GM13977 (cell line): ENCODE results near the gene UGT1A5.
A peak's percentile ranks its signal among the peaks of the same experiment; 100 is the strongest.

Source experiments
- DNase-seq: peaks from one replicate; pipeline ENCODE4 v3.0.0; 2012; ENCODE audit warnings: low spot score
- in situ Hi-C: fragments of 300-500 bp; cut with MboI; formaldehyde crosslinking; loops from one replicate; pipeline ENCODE4 v1.12.0; 2022; ENCODE audit warnings: low sequenced_read_pairs, low pct_unique_long_range_greater_than_20kb, mixed read lengths, inconsistent platforms; ENCODE audit not compliant: unreplicated experiment
- TF ChIP-seq, protein P1 (sequence below): IDR thresholded peaks from 2 replicates; pipeline ENCODE4 v1.5.1; 2012; ENCODE audit warnings: mild to moderate bottlenecking, control low read depth; ENCODE audit not compliant: insufficient read depth; ENCODE audit errors: extremely low read depth, missing control alignments

Gene UGT1A5

DNA sequence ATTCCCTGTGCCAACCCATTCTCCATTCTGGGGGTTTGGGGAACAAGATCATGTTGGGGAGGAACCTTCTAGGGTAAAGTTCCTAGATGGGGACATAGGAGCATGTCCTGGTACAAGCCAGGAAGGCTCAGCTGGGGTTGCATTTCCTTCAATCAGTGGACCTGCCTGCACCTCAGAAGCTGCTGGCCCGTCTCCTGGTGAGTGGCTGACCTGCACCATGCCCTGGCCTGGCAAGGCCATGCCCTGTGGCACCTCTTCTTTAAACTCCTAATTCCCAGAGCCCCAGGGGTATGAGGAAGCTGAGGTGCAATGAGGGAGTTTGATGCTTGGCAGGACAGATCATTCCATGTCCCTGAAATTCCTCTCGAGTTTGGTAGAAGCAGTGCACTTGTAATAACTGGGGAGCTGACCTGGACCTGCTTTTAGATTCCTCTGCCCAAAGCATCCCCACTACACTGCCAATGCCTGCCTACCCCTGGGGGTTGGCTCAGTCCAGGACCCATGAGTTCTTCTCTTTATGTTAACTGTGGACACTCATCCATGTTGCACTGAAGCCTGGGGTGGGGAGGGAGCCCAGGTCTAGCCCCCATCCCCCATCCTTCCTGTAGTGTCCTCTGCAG lies 90.7 kb downstream of the UGT1A5 start:
- in situ Hi-C loops: no loop called here
- no peak for DNase-seq

DNA sequence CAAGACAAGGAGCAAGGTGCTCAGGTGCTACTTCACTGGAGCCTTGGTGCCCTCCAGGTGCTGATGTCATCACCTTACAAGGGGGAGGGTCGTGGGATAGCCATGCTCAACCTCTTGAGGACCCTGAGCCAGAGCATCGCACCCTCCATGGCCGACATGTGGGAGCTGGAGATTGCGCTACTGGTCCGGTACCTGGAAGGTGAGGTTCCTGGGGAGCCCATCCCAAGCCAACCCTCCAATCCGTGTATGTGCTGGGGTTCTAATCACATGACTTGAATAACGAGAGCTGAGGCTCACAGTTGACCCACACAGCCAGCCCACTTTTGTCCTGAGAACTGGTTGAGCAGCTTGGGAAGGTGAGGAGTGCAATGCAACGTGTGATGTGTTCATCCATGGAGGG lies 91.3 kb downstream of the UGT1A5 start:
- in situ Hi-C loops: no loop called here
- TF ChIP-seq, protein P1, sequence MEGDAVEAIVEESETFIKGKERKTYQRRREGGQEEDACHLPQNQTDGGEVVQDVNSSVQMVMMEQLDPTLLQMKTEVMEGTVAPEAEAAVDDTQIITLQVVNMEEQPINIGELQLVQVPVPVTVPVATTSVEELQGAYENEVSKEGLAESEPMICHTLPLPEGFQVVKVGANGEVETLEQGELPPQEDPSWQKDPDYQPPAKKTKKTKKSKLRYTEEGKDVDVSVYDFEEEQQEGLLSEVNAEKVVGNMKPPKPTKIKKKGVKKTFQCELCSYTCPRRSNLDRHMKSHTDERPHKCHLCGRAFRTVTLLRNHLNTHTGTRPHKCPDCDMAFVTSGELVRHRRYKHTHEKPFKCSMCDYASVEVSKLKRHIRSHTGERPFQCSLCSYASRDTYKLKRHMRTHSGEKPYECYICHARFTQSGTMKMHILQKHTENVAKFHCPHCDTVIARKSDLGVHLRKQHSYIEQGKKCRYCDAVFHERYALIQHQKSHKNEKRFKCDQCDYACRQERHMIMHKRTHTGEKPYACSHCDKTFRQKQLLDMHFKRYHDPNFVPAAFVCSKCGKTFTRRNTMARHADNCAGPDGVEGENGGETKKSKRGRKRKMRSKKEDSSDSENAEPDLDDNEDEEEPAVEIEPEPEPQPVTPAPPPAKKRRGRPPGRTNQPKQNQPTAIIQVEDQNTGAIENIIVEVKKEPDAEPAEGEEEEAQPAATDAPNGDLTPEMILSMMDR: no peak
- DNase-seq: no peak

More for the DNA sequence above, 90.7 kb downstream of the UGT1A5 start:
- TF ChIP-seq, protein P1: no peak

DNA sequence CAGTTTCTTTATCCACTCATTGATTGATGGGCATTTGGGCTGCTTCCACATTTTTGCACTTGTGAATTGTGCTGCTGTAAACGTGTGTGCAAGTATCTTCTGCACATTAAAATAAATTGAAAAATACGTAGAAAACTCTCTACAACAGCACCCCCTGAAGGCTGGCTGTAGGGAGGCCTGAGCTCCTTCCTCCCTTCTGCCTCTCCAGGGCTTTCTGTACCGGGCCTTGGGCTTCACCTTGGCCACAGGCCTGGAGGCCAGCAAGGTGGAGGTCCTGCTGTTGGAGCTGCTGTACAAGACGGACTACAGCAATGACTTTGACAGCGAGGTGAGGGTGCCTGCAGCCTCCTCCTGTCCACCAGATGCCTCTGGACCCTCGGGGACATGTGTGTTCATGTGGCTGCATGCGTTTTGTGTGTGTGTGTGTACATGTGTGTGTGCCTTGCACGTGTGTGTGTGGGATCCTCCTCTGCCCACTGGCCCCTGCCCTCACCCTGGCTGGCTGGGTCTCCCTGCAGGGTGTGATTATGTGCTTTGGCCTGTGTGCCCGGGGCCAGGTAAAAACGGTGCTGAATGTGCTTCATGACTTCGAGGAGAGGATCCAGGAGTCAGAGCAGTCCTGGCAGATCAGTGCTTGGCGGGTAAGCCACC lies 94.6 kb downstream of the UGT1A5 start:
- DNase-seq: no peak
- in situ Hi-C loops: no loop called here
- TF ChIP-seq, protein P1: peak; percentile 5

DNA sequence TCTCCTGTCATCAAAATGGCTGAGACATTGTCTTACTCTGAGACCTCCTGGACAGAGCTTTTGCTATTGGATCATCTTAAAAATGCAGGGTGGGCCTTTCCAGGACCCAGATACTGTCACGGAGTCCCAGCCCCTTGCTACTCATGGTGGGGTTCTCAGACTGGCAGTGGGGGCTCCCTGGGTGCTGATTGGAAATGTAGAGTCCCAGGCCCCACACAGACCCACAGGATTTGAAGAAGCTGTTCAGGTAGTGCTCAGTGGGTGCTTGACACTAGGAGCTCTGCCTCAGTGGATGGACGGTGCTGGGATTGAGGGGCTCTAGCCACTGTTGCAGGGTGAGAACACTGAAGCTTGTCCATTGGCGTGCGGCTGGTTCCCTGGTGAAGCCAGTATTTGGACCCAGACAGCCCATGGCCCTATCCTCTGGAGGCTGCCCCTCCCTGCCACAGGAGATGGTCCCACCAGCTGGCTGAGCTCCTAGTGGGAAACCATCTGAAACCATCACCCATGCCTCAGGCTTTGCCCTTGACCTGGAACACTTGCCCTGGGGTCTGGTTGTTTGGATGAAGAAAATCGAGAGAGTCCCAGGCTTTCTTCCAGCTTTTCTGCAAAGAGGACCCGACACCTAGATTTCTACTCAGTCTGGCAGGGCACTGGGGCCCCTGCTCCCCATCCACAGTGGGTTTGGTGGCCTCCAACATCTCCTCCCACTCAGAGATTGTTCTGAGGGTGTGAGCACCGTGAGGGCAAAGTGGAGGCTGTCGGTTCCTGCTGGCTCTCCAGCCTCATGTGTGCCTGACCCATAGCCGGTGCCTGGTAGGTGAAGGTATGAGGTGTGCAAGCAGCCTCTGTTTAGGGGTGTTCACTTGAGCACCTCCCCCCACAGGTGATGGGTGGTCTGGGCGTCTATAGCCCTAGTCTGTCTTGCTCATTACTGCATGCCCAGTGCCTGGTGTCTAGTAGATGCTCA lies 95.5 kb downstream of the UGT1A5 start:
- TF ChIP-seq, protein P1: no peak
- no peak for DNase-seq
- in situ Hi-C loops: no loop called here

DNA sequence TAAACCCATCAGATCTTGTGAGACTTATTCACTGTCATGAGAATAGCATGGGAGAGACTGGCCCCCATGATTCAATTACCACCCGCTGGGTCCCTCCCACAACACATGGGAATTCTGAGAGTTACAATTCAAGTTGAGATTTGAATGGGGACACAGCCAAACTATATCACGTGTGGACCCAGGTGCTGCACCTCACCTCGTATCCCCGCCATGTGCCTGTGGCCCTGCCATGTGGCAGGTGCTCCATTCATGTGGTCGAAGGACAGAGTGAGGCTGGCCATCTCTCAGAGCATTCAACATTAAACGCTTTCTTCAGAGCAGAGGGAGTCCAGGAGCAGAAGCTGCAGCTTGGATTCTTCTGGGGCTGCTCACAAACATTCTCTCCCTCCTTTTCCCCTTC lies 97.7 kb downstream of the UGT1A5 start:
- TF ChIP-seq, protein P1: no peak
- in situ Hi-C loops: no loop called here
- DNase-seq: no peak

DNA sequence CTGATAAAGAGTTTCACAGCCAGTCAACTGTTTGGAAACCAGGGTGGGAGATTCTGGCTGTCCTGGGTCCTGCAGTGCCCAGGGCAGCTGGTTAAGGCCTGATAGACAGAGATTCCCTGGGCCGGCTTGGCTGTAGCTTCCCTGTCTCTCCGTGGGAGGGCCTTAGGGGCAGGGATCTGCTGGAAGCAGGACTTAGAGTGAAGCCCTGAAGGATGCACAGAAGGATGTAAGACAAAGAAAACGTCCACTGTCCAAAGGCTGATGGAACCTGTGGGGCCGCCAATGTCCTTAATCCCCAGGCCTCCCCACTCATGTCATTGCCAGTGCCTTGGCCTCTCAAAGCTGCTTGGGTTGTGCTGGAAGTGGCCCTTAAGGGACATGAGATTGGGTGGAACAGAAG lies 98.4 kb downstream of the UGT1A5 start:
- in situ Hi-C loops: no loop called here
- DNase-seq: no peak

More for the DNA sequence above, 98.4 kb downstream of the UGT1A5 start:
- TF ChIP-seq, protein P1: no peak
